KOPT-K1 (cell line): ENCODE results near the gene LXN.
"Not testable (repeated sequence)": the region's sequence is repeated elsewhere in the genome, so short reads cannot be mapped to it uniquely, and the experiment has no call there.

ENCODE experiments used
- H3K27ac ChIP-seq: fragments of 200-600 bp; sonication (generic); 2 replicates; pipeline ENCODE4 v1.5.1; 2016; ENCODE audit warnings: antibody characterized with exemption, mild to moderate bottlenecking, low read depth, low read length; ENCODE audit not compliant: poor library complexity, severe bottlenecking
- H3K36me3 ChIP-seq: fragments of 200-600 bp; sonication (generic); 2 replicates; pipeline ENCODE4 v1.5.1; 2017; ENCODE audit warnings: antibody characterized with exemption, mild to moderate bottlenecking, low read length, moderate library complexity; ENCODE audit not compliant: insufficient read depth
- H3K9me3 ChIP-seq: fragments of 200-600 bp; sonication (generic); 2 replicates; pipeline ENCODE4 v1.5.1; 2017; ENCODE audit warnings: antibody characterized with exemption, low read length, mild to moderate bottlenecking; ENCODE audit not compliant: insufficient read depth, poor library complexity, severe bottlenecking

LXN gene

GRCh38 chr3:158693866-158694456 lies 21.5 kb upstream of the LXN start:
- H3K27ac ChIP-seq, H3K9me3 ChIP-seq: not testable (repeated sequence)
- peaks cover 58% of the 10 kb centered on the region for H3K36me3 ChIP-seq

GRCh38 chr3:158685159-158685558 lies 12.7 kb upstream of the LXN start:
- H3K36me3 ChIP-seq: peaks cover 48% of the 10 kb centered on the region
- no peak overlapping the region for H3K27ac ChIP-seq
- no peaks in the 10 kb centered on the region for H3K9me3 ChIP-seq

GRCh38 chr3:158683230-158683962 lies 10.9 kb upstream of the LXN start:
- H3K9me3 ChIP-seq: no peaks in the 10 kb centered on the region
- H3K36me3 ChIP-seq: peaks cover 52% of the 10 kb centered on the region
- no peak overlapping the region for H3K27ac ChIP-seq

- Histone ChIP-seq H3K27ac (no peak overlapping the region), H3K9me3 (no peaks in the 10 kb centered on the region), H3K36me3 (peaks cover 57% of the 10 kb centered on the region)
Observed at GRCh38 chr3:158680861-158681260, 8.4 kb upstream of the LXN start.

- Histone ChIP-seq H3K9me3 (no peaks in the 10 kb centered on the region), H3K36me3 (peaks cover 47% of the 10 kb centered on the region), H3K27ac (no peak overlapping the region)
Observed at GRCh38 chr3:158679547-158680000, 7.1 kb upstream of the LXN start.

- Histone ChIP-seq H3K9me3 (no peaks in the 10 kb centered on the region), H3K36me3 (peaks cover 52% of the 10 kb centered on the region), H3K27ac (no peak overlapping the region)
Observed at GRCh38 chr3:158678687-158679086, 6.2 kb upstream of the LXN start.

GRCh38 chr3:158671821-158672214 lies 630 bp downstream of the LXN start:
- H3K36me3 ChIP-seq: peaks cover 75% of the 10 kb centered on the region
- H3K27ac ChIP-seq: peak overlapping the region; percentile 56

GRCh38 chr3:158668506-158668905 lies 3.9 kb downstream of the LXN start:
- Histone ChIP-seq H3K9me3 (no peaks in the 10 kb centered on the region), H3K27ac (no peak overlapping the region), H3K36me3 (peaks cover 95% of the 10 kb centered on the region)

More at GRCh38 chr3:158671821-158672214, 630 bp downstream of the LXN start:
- no peaks in the 10 kb centered on the region for H3K9me3 ChIP-seq

- Histone ChIP-seq H3K36me3 (peaks cover 98% of the 10 kb centered on the region), H3K27ac (no peak overlapping the region), H3K9me3 (no peaks in the 10 kb centered on the region)
Observed at GRCh38 chr3:158666416-158666815, 6.0 kb downstream of the LXN start.

- Histone ChIP-seq H3K36me3 (peaks cover 99% of the 10 kb centered on the region), H3K27ac (no peak overlapping the region), H3K9me3 (no peaks in the 10 kb centered on the region)
Observed at GRCh38 chr3:158663832-158664231, 8.6 kb downstream of the LXN start.

GRCh38 chr3:158663246-158663645 lies 9.2 kb downstream of the LXN start:
- Histone ChIP-seq H3K27ac (no peak overlapping the region), H3K9me3 (no peaks in the 10 kb centered on the region), H3K36me3 (peaks cover 99% of the 10 kb centered on the region)

GRCh38 chr3:158660711-158661110 lies 11.7 kb downstream of the LXN start:
- peaks cover 95% of the 10 kb centered on the region for H3K36me3 ChIP-seq
- H3K27ac ChIP-seq: no peak overlapping the region
- no peaks in the 10 kb centered on the region for H3K9me3 ChIP-seq

- H3K9me3 ChIP-seq: no peaks in the 10 kb centered on the region
- H3K27ac ChIP-seq: no peak overlapping the region
- H3K36me3 ChIP-seq: peaks cover 93% of the 10 kb centered on the region
Observed at GRCh38 chr3:158659454-158660237, 12.8 kb downstream of the LXN start.

- peaks cover 93% of the 10 kb centered on the region for H3K36me3 ChIP-seq
- H3K9me3 ChIP-seq: no peaks in the 10 kb centered on the region
- H3K27ac ChIP-seq: no peak overlapping the region
Observed at GRCh38 chr3:158658889-158659288, 13.6 kb downstream of the LXN start.

GRCh38 chr3:158652463-158652862 lies 20.0 kb downstream of the LXN start:
- H3K9me3 ChIP-seq: no peaks in the 10 kb centered on the region
- H3K27ac ChIP-seq: no peak overlapping the region
- H3K36me3 ChIP-seq: peaks cover 91% of the 10 kb centered on the region
